Measurements from ENCODE around the gene HSPA8.

Gene HSPA8

GRCh38 chr11:123046473-123047259 is 15.3 kb downstream of the HSPA8 start:
- DNase-seq = no peak

GRCh38 chr11:123045101-123045500 is 16.8 kb downstream of the HSPA8 start:
- no peak for DNase-seq

GRCh38 chr11:123041185-123041584 is 20.8 kb downstream of the HSPA8 start:
- no peak for DNase-seq

- no peak for DNase-seq
These were observed 21.9 kb downstream of the HSPA8 start for GRCh38 chr11:123040111-123040432.

GRCh38 chr11:123035831-123036230 is 26.1 kb downstream of the HSPA8 start:
- DNase-seq = no peak

- DNase-seq = no peak
These were observed 27.3 kb downstream of the HSPA8 start for GRCh38 chr11:123034597-123034996.

GRCh38 chr11:123033895-123034294 is 28.0 kb downstream of the HSPA8 start:
- no peak for DNase-seq

- no peak for DNase-seq
These were observed 31.4 kb downstream of the HSPA8 start for GRCh38 chr11:123030517-123030916.

- peak; percentile 66 for DNase-seq
These were observed 41.0 kb downstream of the HSPA8 start for GRCh38 chr11:123020968-123021367.

- DNase-seq = no peak
These were observed 43.2 kb downstream of the HSPA8 start for GRCh38 chr11:123018702-123019101.

- DNase-seq = no peak
These were observed 50.4 kb downstream of the HSPA8 start for GRCh38 chr11:123011510-123011909.
